Activated CD8-positive, alpha-beta memory T cell treated with anti-CD3 and anti-CD28 coated beads, Interleukin-2, amount 50 U/mL, for 1 hour (primary cell): ENCODE results near the gene PITPNM3.
"Not testable (repeated sequence)": the region's sequence is repeated elsewhere in the genome, so short reads cannot be mapped to it uniquely, and the experiment has no call there.

ENCODE experiments used
- DNase-seq: peaks from one replicate; pipeline ENCODE4 v3.0.0-alpha.2; 2020; ENCODE audit errors: extremely low read depth

PITPNM3 gene

DNA sequence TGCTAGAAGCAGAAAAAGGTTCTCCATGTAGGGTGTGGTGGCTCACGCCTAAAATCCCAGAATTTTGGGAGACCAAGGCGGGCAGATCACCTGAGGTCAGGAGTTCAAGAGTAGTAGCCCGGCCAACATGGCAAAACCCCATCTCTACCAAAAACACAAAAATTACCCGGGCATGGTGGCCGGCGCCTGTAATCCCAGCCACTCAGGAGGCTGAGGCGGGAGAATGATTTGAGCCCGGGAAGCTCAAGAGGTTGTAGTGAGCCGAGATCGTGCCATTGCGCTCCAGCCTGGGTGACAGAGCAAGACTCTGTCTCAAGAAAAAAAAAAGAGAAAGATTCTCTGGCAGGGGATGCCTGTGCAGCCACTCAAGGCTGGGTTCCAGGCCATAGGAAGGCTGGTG is 54.2 kb downstream of the PITPNM3 start:
- no peak for DNase-seq

- DNase-seq, result no peak
Observed at GRCh38 chr17:6501359-6501758, 55.0 kb downstream of the PITPNM3 start.

DNA sequence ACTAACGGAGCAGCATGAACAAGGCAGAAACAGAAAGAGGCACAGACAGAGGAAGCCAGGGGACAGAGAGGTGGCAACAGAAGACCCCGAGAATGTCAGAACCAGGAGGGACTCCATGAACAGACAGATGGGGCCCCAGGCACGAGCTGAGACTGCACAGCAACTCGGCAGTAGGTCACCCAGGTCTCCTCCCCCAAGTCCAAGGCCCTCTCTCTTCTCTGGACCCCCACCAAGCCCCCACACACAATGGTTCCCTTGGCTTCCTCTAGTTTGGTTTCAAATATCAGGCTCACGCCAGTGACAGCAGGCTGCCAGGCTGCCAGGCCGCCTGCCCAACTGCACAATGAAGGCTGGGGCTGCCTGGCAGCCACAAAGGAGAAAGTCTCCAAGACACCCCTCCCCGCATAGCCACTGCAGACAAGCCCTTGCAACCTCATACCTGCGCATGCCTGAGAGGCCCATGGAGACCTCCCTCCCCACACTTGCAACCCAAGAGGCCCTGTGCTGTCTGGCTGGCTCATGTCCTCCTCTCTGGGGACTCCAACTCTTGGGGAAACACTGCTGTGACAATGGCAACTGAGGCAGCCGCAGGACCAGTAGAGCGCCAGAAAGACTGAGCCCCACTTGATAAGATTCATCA is 57.3 kb downstream of the PITPNM3 start:
- no peak for DNase-seq

DNA sequence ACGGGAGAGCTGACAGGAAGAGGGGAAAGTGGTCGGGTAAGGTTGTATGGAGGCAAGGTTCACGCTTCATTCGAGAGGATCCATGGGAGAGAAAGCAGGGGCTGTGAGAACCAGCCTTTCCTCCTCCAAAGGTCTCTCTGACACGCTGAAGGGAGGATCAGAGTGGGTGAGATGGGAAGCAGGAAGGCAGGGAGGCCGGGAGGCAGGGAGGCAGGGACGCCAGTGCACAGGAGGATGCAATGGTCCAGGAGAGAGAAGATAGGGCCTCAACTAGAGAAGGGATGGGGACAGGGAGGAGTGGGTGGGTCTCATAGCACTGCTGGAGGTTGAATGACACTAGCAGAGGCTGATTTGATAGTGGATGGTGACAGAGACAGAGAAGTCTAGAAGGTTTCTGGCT is 58.0 kb downstream of the PITPNM3 start:
- DNase-seq, result no peak

- no peak for DNase-seq
Observed at GRCh38 chr17:6497496-6498221, 58.7 kb downstream of the PITPNM3 start.

- DNase-seq, result no peak
Observed at GRCh38 chr17:6496640-6497441, 59.5 kb downstream of the PITPNM3 start.

- DNase-seq, result no peak
Observed at GRCh38 chr17:6496116-6496481, 60.3 kb downstream of the PITPNM3 start.

GRCh38 chr17:6495450-6496115 is 60.8 kb downstream of the PITPNM3 start:
- no peak for DNase-seq

GRCh38 chr17:6494239-6494941 is 62.0 kb downstream of the PITPNM3 start:
- DNase-seq, result no peak

- no peak for DNase-seq
Observed at GRCh38 chr17:6492892-6493674, 63.3 kb downstream of the PITPNM3 start.

- DNase-seq, result no peak
Observed at GRCh38 chr17:6491071-6491700, 65.2 kb downstream of the PITPNM3 start.

- no peak for DNase-seq
Observed at GRCh38 chr17:6489016-6489550, 67.3 kb downstream of the PITPNM3 start.

DNA sequence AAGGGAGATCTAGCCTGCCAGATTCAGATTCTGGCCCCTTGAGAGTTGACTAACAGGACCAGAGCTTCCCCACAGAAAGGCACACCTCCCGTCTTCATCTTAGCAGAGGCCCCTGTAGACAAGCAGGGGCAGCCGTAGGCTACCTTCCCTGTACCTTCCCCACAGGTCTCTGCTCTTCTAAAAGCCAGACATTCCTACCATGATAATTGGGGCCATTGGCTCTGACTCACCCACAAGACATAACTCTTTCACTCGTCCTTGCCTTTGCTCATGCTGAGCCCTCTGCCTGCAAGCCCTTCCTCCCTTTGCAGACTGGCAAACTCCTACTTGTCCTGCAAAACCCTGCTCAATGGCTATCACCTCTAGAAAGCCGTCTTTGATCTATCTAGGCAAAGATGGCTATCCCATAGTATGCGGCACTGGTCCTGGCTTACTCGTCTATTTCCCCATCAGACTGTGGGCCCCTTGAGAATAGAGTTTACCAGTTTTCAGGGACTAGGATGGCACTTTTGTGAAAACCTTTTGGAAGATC is 68.3 kb downstream of the PITPNM3 start:
- no peak for DNase-seq

GRCh38 chr17:6487251-6488007 is 68.9 kb downstream of the PITPNM3 start:
- no peak for DNase-seq

- no peak for DNase-seq
Observed at GRCh38 chr17:6485646-6486412, 70.5 kb downstream of the PITPNM3 start.

GRCh38 chr17:6483507-6483906 is 72.8 kb downstream of the PITPNM3 start:
- DNase-seq, result no peak

DNA sequence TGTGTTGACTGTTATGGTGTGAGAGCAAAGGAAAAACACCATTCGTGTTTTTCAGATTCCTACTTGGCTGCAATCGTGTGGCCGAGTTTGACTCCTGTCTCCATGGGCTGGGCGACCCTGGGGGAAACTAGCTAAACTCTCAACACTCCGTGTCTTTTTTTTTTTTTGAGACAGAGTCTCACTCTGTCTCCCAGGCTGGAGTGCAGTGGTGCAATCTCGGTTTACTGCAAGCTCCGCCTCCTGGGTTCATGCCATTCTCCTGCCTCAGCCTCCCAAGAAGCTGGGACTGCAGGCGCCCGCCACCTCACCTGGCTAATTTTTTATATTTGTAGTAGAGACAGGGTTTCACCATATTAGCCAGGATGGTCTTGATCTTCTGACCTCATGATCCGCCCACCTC is 73.6 kb downstream of the PITPNM3 start:
- not testable (repeated sequence) for DNase-seq

DNA sequence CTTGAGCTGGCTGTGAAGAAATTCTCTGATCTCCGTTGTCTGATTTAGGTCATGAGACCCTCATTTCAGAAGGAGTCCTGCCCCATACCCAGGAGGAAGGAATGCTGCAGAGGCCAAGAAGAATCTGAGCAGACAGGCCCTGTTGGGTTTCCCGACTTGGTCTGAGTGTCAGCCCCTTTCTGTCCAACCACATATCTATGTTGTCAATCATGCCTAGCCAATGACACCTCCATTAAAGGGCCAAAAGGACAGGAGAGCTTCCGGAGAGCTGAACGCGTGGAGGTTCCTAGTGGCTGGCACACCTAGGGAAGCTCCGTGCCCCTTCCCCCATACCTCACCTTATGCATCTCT is 74.3 kb downstream of the PITPNM3 start:
- DNase-seq, result no peak
